Ishikawa (cell line): ENCODE measurements around the gene TOX2.
A peak's percentile ranks its signal among the peaks of the same experiment; 100 is the strongest.

Experiments
- CEBPB ChIP-seq: IDR thresholded peaks from 2 replicates; pipeline ENCODE4 v1.6.1; 2012
- CREB1 ChIP-seq: IDR thresholded peaks from 2 replicates; pipeline ENCODE4 v1.6.1; 2012; ENCODE audit warnings: low read depth
- EGR1 ChIP-seq: IDR thresholded peaks from 2 replicates; pipeline ENCODE4 v1.6.1; 2012
- EP300 ChIP-seq: IDR thresholded peaks from 2 replicates; pipeline ENCODE4 v1.6.1; 2012; ENCODE audit warnings: borderline replicate concordance
- FOXM1 ChIP-seq: IDR thresholded peaks from 2 replicates; pipeline ENCODE4 v1.6.1; 2012; ENCODE audit warnings: low read depth, borderline replicate concordance
- MAX ChIP-seq: IDR thresholded peaks from 2 replicates; pipeline ENCODE4 v1.6.1; 2012
- RAD21 ChIP-seq: IDR thresholded peaks from 2 replicates; pipeline ENCODE4 v1.6.1; 2012; ENCODE audit warnings: low read depth
- REST ChIP-seq: IDR thresholded peaks from 2 replicates; pipeline ENCODE4 v1.6.1; 2012; ENCODE audit warnings: low read depth, mild to moderate bottlenecking
- TAF1 ChIP-seq: IDR thresholded peaks from 2 replicates; pipeline ENCODE4 v1.6.1; 2012; ENCODE audit warnings: low read depth, mild to moderate bottlenecking
- TCF12 ChIP-seq: IDR thresholded peaks from 2 replicates; pipeline ENCODE4 v1.6.1; 2012; ENCODE audit warnings: low read depth
- TEAD4 ChIP-seq: IDR thresholded peaks from 2 replicates; pipeline ENCODE4 v1.6.1; 2012
- USF1 ChIP-seq: IDR thresholded peaks from 2 replicates; pipeline ENCODE4 v1.6.1; 2012
- YY1 ChIP-seq: IDR thresholded peaks from 2 replicates; pipeline ENCODE4 v1.6.1; 2012; ENCODE audit warnings: low read depth
- ZBTB7A ChIP-seq: IDR thresholded peaks from 2 replicates; pipeline ENCODE4 v1.6.1; 2012; ENCODE audit warnings: low read depth

GRCh38 chr20:44097521-44098255 is 183.0 kb downstream of the TOX2 start:
- TF ChIP-seq TEAD4: no peak
- TF ChIP-seq EP300: no peak
- no peak for TF ChIP-seq FOXM1
- TF ChIP-seq CEBPB: no peak
- TF ChIP-seq TAF1: no peak
- TF ChIP-seq REST: no peak
- TF ChIP-seq USF1: no peak
- TF ChIP-seq MAX: 0 out of 2 replicates have a peak, but pooled peaks have one; percentile 33
- no peak for TF ChIP-seq CREB1
- no peak for TF ChIP-seq RAD21
- TF ChIP-seq ZBTB7A: no peak
- TF ChIP-seq EGR1: no peak
- no peak for TF ChIP-seq TCF12
- TF ChIP-seq YY1: no peak
